DMS114 treated with DMSO at 0.1 percent for 48 hours (cell line): ENCODE data around the gene SF3B1.
"Not testable (repeated sequence)": the region's sequence is repeated elsewhere in the genome, so short reads cannot be mapped to it uniquely, and the experiment has no call there.

ENCODE experiments used
- DNase-seq: peaks from one replicate; lab custom pipeline; 2025; ENCODE audit not compliant: unreplicated experiment; lab: John Stamatoyannopoulos, UW

SF3B1 gene

GRCh38 chr2:197381641-197382040, 53.2 kb downstream of the SF3B1 start:
- no peak for DNase-seq

GRCh38 chr2:197379918-197380309, 54.9 kb downstream of the SF3B1 start:
- DNase-seq = not testable (repeated sequence)

- DNase-seq = not testable (repeated sequence)
These were observed 55.4 kb downstream of the SF3B1 start for GRCh38 chr2:197379308-197379917.

GRCh38 chr2:197378494-197379307, 56.1 kb downstream of the SF3B1 start:
- peak; percentile 28 for DNase-seq

- no peak for DNase-seq
These were observed 56.7 kb downstream of the SF3B1 start for GRCh38 chr2:197378086-197378485.

GRCh38 chr2:197377670-197378069, 57.2 kb downstream of the SF3B1 start:
- DNase-seq = no peak

GRCh38 chr2:197372592-197372991, 62.2 kb downstream of the SF3B1 start:
- DNase-seq = no peak

GRCh38 chr2:197370664-197371063, 64.2 kb downstream of the SF3B1 start:
- DNase-seq = not testable (repeated sequence)

GRCh38 chr2:197369933-197370320, 64.9 kb downstream of the SF3B1 start:
- no peak for DNase-seq

- no peak for DNase-seq
These were observed 65.4 kb downstream of the SF3B1 start for GRCh38 chr2:197369228-197369932.

GRCh38 chr2:197368412-197368811, 66.4 kb downstream of the SF3B1 start:
- DNase-seq = no peak

- no peak for DNase-seq
These were observed 70.8 kb downstream of the SF3B1 start for GRCh38 chr2:197363998-197364397.

GRCh38 chr2:197360744-197361156, 74.1 kb downstream of the SF3B1 start:
- no peak for DNase-seq

GRCh38 chr2:197359859-197360258, 75.0 kb downstream of the SF3B1 start:
- no peak for DNase-seq

- no peak for DNase-seq
These were observed 75.9 kb downstream of the SF3B1 start for GRCh38 chr2:197358931-197359330.

GRCh38 chr2:197357986-197358385, 76.8 kb downstream of the SF3B1 start:
- DNase-seq = no peak

GRCh38 chr2:197356136-197356535, 78.7 kb downstream of the SF3B1 start:
- peak; percentile 3 for DNase-seq

GRCh38 chr2:197354169-197354558, 80.7 kb downstream of the SF3B1 start:
- DNase-seq = no peak

- DNase-seq = no peak
These were observed 81.2 kb downstream of the SF3B1 start for GRCh38 chr2:197353393-197354168.

GRCh38 chr2:197349699-197350098, 85.1 kb downstream of the SF3B1 start:
- DNase-seq = no peak

GRCh38 chr2:197348721-197349360, 86.0 kb downstream of the SF3B1 start:
- no peak for DNase-seq
